KMS-11 (cell line): ENCODE measurements around the gene TFAP2E.
"Not testable (repeated sequence)": the region's sequence is repeated elsewhere in the genome, so short reads cannot be mapped to it uniquely, and the experiment has no call there.

ENCODE experiments used
- H2AFZ ChIP-seq: fragments of 200-600 bp; sonication (generic); 2 replicates; pipeline ENCODE4 v1.6.1; 2016; ENCODE audit warnings: antibody characterized with exemption, mixed run types, low read depth
- H3K27ac ChIP-seq: fragments of 200-600 bp; sonication (generic); 2 replicates; pipeline ENCODE4 v1.6.1; 2016; ENCODE audit warnings: mild to moderate bottlenecking, mixed run types
- H3K27me3 ChIP-seq: fragments of 200-600 bp; sonication (generic); 2 replicates; pipeline ENCODE4 v1.6.1; 2017; ENCODE audit warnings: mild to moderate bottlenecking, low read depth, mixed run types, moderate library complexity; ENCODE audit not compliant: insufficient read depth
- H3K36me3 ChIP-seq: fragments of 200-600 bp; sonication (generic); 2 replicates; pipeline ENCODE4 v1.6.1; 2017; ENCODE audit warnings: mild to moderate bottlenecking, mixed run types; ENCODE audit not compliant: insufficient read depth
- H3K4me1 ChIP-seq: fragments of 200-600 bp; sonication (generic); 2 replicates; pipeline ENCODE4 v1.6.1; 2016; ENCODE audit warnings: mild to moderate bottlenecking, low read depth, mixed run types; ENCODE audit not compliant: poor library complexity, severe bottlenecking
- H3K4me2 ChIP-seq: fragments of 200-600 bp; sonication (generic); 2 replicates; pipeline ENCODE4 v1.7.0; 2016; ENCODE audit warnings: mild to moderate bottlenecking, mixed run types
- H3K4me3 ChIP-seq: fragments of 200-600 bp; sonication (generic); IDR thresholded peaks from 2 replicates; pipeline ENCODE4 v1.6.1; 2017; ENCODE audit warnings: low read depth, low read length, mixed read lengths; ENCODE audit not compliant: insufficient read depth
- H3K79me2 ChIP-seq: fragments of 200-600 bp; sonication (generic); 2 replicates; pipeline ENCODE4 v1.6.1; 2016; ENCODE audit warnings: low read depth, mixed run types; ENCODE audit not compliant: insufficient read depth
- H3K9ac ChIP-seq: fragments of 200-600 bp; sonication (generic); 2 replicates; pipeline ENCODE4 v1.6.1; 2016; ENCODE audit warnings: mild to moderate bottlenecking, mixed run types
- H4K20me1 ChIP-seq: fragments of 200-600 bp; sonication (generic); 2 replicates; pipeline ENCODE4 v1.6.1; 2016; ENCODE audit warnings: mild to moderate bottlenecking, mixed run types; ENCODE audit not compliant: insufficient read depth
- TF ChIP-seq, protein P1 (sequence below): fragments of 200-600 bp; sonication (generic); conservative IDR thresholded peaks from 2 replicates; pipeline ENCODE4 v1.6.1; 2017; ENCODE audit warnings: low read depth, mild to moderate bottlenecking, antibody characterized with exemption, low read length, moderate library complexity, mixed read lengths

Gene TFAP2E

DNA sequence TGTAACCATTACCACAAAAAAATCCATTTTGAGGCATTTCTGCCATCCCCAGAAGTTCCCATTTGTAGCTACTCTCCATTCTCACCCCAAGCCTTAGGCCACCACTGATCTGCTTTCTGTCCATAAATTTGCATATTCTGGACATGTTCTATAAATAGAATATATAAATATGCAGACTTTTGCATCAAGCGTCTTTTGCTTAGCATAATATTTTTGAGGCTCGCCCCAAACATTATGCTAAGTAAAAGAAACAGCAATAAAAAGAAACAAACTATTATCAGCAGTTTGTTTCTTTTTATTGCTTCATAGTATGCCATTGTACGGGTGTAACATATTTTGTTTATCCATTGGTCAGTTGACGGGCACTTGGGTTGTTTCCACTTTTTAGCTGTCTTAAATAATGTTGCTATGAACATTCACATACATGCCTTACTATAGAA is 7.9 kb downstream of the TFAP2E start:
- Histone ChIP-seq H3K36me3 (no peaks in the 10 kb centered on the region), H3K4me2 (no peak overlapping the region), H2AFZ (no peak overlapping the region), H3K79me2 (no peaks in the 10 kb centered on the region), H3K4me3 (no peak overlapping the region), H3K27me3 (no peaks in the 10 kb centered on the region), H3K27ac (no peak overlapping the region), H3K4me1 (no peaks in the 10 kb centered on the region), H3K9ac (no peak overlapping the region), H4K20me1 (no peaks in the 10 kb centered on the region)
- TF ChIP-seq, protein P1, sequence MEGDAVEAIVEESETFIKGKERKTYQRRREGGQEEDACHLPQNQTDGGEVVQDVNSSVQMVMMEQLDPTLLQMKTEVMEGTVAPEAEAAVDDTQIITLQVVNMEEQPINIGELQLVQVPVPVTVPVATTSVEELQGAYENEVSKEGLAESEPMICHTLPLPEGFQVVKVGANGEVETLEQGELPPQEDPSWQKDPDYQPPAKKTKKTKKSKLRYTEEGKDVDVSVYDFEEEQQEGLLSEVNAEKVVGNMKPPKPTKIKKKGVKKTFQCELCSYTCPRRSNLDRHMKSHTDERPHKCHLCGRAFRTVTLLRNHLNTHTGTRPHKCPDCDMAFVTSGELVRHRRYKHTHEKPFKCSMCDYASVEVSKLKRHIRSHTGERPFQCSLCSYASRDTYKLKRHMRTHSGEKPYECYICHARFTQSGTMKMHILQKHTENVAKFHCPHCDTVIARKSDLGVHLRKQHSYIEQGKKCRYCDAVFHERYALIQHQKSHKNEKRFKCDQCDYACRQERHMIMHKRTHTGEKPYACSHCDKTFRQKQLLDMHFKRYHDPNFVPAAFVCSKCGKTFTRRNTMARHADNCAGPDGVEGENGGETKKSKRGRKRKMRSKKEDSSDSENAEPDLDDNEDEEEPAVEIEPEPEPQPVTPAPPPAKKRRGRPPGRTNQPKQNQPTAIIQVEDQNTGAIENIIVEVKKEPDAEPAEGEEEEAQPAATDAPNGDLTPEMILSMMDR: no peak

DNA sequence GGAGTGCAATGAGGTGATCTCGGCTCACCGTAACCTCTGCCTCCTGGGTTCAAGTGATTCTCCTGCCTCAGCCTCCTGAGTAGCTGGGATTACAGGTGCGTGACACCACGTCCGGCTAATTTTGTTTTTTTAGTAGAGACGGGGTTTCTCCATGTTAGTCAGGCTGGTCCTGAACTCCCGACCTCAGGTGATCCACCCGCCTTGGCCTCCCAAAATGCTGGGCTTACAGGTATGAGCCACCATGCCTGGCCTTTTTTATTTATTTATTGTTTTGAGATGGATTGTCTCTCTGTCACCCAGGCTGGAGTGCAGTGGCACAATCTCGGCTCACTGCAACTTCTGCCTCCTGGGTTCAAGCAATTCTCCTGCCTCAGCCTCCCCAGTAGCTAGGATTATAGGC is 8.5 kb downstream of the TFAP2E start:
- not testable (repeated sequence) for H3K79me2 ChIP-seq

DNA sequence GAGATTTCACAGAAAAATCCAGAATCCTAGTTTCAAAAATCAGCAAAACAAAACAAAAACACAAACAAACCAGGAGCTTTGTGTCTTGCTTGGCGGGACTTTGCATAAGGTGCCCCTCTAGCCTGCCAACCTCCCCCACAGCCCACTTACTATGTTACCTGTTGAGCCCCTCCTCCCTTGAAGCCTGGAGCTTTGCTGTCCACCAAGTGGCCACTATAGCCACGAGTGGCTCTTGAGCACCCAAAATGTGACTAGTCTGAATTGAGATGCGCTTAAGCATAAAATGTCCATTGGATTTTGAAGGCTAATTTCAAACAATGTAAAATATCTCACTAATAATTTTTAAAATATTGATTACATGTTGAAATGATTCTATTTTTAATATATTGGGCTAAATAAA is 12.2 kb downstream of the TFAP2E start:
- no peaks in the 10 kb centered on the region for H3K27me3 ChIP-seq
- no peak overlapping the region for H3K4me3 ChIP-seq

More for the DNA sequence above, 8.5 kb downstream of the TFAP2E start:
- H4K20me1 ChIP-seq, H3K4me3 ChIP-seq, H3K4me2 ChIP-seq, H3K9ac ChIP-seq, H3K27me3 ChIP-seq, H3K27ac ChIP-seq, H3K4me1 ChIP-seq, H2AFZ ChIP-seq, H3K36me3 ChIP-seq: not testable (repeated sequence)

DNA sequence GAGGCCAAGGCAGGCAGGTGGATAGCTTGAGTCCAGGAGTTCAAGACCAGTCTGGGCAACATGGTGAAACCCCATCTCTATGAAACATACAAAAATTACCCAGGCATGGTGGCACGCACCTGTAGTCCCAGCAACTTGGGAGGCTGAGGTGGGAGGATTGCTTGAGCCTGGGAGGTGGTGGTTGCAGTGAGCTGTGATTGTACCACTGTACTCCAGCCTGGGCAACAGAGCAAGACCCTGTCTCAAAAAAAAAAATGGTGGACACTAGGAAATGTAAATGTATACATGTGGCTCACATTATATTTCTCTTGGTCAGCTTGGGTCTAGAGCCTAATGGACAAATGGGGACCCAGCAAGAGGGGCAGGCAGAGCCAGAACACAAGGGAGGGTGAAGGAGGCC is 12.7 kb downstream of the TFAP2E start:
- not testable (repeated sequence) for H3K4me1 ChIP-seq, H3K27ac ChIP-seq, H3K79me2 ChIP-seq, H4K20me1 ChIP-seq, H3K4me2 ChIP-seq, H2AFZ ChIP-seq, H3K9ac ChIP-seq, H3K4me3 ChIP-seq, H3K27me3 ChIP-seq, H3K36me3 ChIP-seq

More for the DNA sequence above, 12.2 kb downstream of the TFAP2E start:
- no peaks in the 10 kb centered on the region for H3K4me1 ChIP-seq
- no peaks in the 10 kb centered on the region for H3K36me3 ChIP-seq
- no peak overlapping the region for H2AFZ ChIP-seq
- TF ChIP-seq, protein P1: no peak
- H4K20me1 ChIP-seq: no peaks in the 10 kb centered on the region
- no peak overlapping the region for H3K4me2 ChIP-seq
- H3K27ac ChIP-seq: no peak overlapping the region
- H3K9ac ChIP-seq: no peak overlapping the region
- no peaks in the 10 kb centered on the region for H3K79me2 ChIP-seq

DNA sequence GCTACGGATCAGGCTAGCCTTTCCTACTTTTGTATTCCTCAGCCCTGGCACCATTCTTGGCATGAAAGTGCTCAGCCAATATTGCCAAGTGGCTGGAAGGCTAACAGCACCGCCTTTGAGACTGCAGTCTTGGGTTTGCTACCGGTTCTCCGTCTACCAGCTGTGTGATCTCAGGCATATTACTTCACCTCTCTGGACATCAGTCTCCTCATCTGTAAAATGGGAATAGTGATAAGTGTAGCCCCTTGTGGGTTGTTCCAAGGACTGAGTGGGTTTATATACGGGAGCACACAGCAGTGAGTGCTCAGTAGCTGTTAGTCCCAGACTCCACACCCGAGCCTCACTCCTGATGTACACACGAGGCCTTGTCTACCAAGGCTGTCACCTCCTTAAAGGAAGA is 13.7 kb downstream of the TFAP2E start:
- no peak overlapping the region for H3K4me3 ChIP-seq
- H3K79me2 ChIP-seq: no peaks in the 10 kb centered on the region
- H3K4me1 ChIP-seq: no peaks in the 10 kb centered on the region
- no peaks in the 10 kb centered on the region for H3K27me3 ChIP-seq
- H3K4me2 ChIP-seq: no peak overlapping the region
- H2AFZ ChIP-seq: no peak overlapping the region
- no peak overlapping the region for H3K9ac ChIP-seq
- no peaks in the 10 kb centered on the region for H4K20me1 ChIP-seq
- no peaks in the 10 kb centered on the region for H3K36me3 ChIP-seq
- TF ChIP-seq, protein P1: no peak
- H3K27ac ChIP-seq: no peak overlapping the region
